ENCODE measurements around the gene NFIC.
"Not testable (repeated sequence)": the region's sequence is repeated elsewhere in the genome, so short reads cannot be mapped to it uniquely, and the experiment has no call there.

The NFIC gene

GRCh38 chr19:3491396-3492119 lies 125.2 kb downstream of the NFIC start:
- DNase-seq (ENCODE audit: low read depth, low spot score): no peak

GRCh38 chr19:3492131-3492839 lies 125.9 kb downstream of the NFIC start:
- DNase-seq (ENCODE audit: low read depth, low spot score): no peak

- no peak for DNase-seq (ENCODE audit: low read depth, low spot score)
These were observed 126.5 kb downstream of the NFIC start for GRCh38 chr19:3492919-3493318.

- DNase-seq (ENCODE audit: low read depth, low spot score): no peak
These were observed 127.3 kb downstream of the NFIC start for GRCh38 chr19:3493651-3494050.

GRCh38 chr19:3494051-3494450 lies 127.7 kb downstream of the NFIC start:
- no peak for DNase-seq (ENCODE audit: low read depth, low spot score)

GRCh38 chr19:3494559-3494958 lies 128.2 kb downstream of the NFIC start:
- no peak for DNase-seq (ENCODE audit: low read depth, low spot score)

GRCh38 chr19:3496392-3497273 lies 130.2 kb downstream of the NFIC start:
- no peak for DNase-seq (ENCODE audit: low read depth, low spot score)

- no peak for DNase-seq (ENCODE audit: low read depth, low spot score)
These were observed 131.6 kb downstream of the NFIC start for GRCh38 chr19:3497757-3498520.

GRCh38 chr19:3499738-3500428 lies 133.5 kb downstream of the NFIC start:
- DNase-seq (ENCODE audit: low read depth, low spot score): no peak

- peak; percentile 86 for DNase-seq (ENCODE audit: low read depth, low spot score)
These were observed 134.2 kb downstream of the NFIC start, which contains the start of gene DOHH for GRCh38 chr19:3500429-3501101. Gene DOHH (minus strand): TSS chr19:3500674. CDS start chr19:3496814, 3,860 bp downstream.

GRCh38 chr19:3501780-3502179 lies 135.4 kb downstream of the NFIC start:
- no peak for DNase-seq (ENCODE audit: low read depth, low spot score)

GRCh38 chr19:3503036-3503572 lies 136.7 kb downstream of the NFIC start:
- DNase-seq (ENCODE audit: low read depth, low spot score): no peak

GRCh38 chr19:3504735-3505134 lies 138.4 kb downstream of the NFIC start:
- no peak for DNase-seq (ENCODE audit: low read depth, low spot score)

- DNase-seq (ENCODE audit: low read depth, low spot score): peak; percentile 100
These were observed 139.4 kb downstream of the NFIC start, which contains the start of gene FZR1 for GRCh38 chr19:3505598-3506383. Gene FZR1 (plus strand): TSS chr19:3506311. CDS start chr19:3522990, 16,679 bp downstream.

GRCh38 chr19:3506384-3507340 lies 140.3 kb downstream of the NFIC start:
- DNase-seq (ENCODE audit: low read depth, low spot score): no peak

- no peak for DNase-seq (ENCODE audit: low read depth, low spot score)
These were observed 141.2 kb downstream of the NFIC start for GRCh38 chr19:3507371-3508120.

- not testable (repeated sequence) for DNase-seq (ENCODE audit: low read depth, low spot score)
These were observed 141.8 kb downstream of the NFIC start for GRCh38 chr19:3508121-3508661.

All from activated CD4-positive, CD25-positive, alpha-beta regulatory T cell treated with anti-CD3 and anti-CD28 coated beads, Interleukin-2, amount 50 U/mL, for 16 hours (primary cell).